ENCODE results near the gene GABRP.
"Not testable (repeated sequence)": the region's sequence is repeated elsewhere in the genome, so short reads cannot be mapped to it uniquely, and the experiment has no call there.

GABRP gene

DNA sequence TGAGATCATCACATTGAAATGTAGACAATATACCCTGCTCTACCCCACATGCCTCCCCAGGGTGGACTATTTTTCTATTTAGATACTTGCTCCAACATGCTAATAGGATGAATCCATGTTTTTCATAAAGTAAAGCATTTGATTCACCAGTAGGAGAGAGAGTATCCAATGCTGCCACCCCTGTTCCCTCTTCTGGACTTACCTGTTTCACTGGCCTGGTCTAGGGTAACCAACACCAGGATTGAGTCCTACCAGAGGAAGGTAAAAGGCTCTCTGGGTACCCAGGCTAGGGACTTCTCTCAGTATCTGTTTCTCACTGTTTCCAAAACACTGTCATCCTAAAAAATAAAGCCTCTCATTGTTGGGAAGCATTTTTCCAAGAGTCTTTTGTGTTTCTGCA is 30.2 kb upstream of the GABRP start:
- Histone ChIP-seq H3K27me3 (ENCODE audit: control insufficient read depth in 5 of 5, insufficient read depth in 4 of 5, low read length in 5 of 5) (peaks cover 3 to 20% (median 13%) of the 10 kb centered on the region in 5 donors), H3K4me1 (ENCODE audit: control insufficient read depth in 5 of 5, insufficient read depth in 5 of 5, low read length in 5 of 5) (peaks cover 0 to 15% (median 10%) of the 10 kb centered on the region in 5 donors), H3K9ac (ENCODE audit: low read length in 5 of 5) (no peak overlapping the region), H3K4me3 (ENCODE audit: low read depth in 1 of 5, low read length in 5 of 5) (no peak overlapping the region), H3K36me3 (ENCODE audit: control insufficient read depth in 5 of 5, insufficient read depth in 5 of 5, low read length in 5 of 5) (no peaks in the 10 kb centered on the region), H3K9me3 (ENCODE audit: control insufficient read depth in 5 of 5, low read length in 5 of 5) (no peaks in the 10 kb centered on the region), H3K27ac (ENCODE audit: low read depth, low read length) (no peak overlapping the region)

DNA sequence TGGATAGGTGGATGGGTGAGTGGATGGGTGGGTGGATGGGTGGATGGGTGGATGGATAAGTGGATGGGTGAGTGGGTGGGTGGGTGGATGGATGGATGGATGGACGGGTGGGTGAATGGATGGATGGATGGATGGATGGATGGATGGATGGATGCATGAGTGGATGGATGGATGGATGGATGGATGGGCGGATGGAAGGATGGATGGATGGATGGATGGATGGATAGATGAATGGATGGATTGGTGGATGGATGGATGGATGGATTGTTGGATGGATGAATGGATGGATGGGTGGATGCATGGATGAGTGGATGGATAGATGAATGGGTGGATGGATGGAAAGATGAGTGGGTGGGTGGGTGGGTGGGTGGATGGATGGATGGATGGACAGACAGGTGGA is 29.0 kb upstream of the GABRP start:
- H3K9me3 ChIP-seq (ENCODE audit: control insufficient read depth in 5 of 5, low read length in 5 of 5); H3K36me3 ChIP-seq (ENCODE audit: control insufficient read depth in 5 of 5, insufficient read depth in 5 of 5, low read length in 5 of 5); H3K27ac ChIP-seq (ENCODE audit: low read depth, low read length); H3K9ac ChIP-seq (ENCODE audit: low read length in 5 of 5); H3K4me3 ChIP-seq (ENCODE audit: low read depth in 1 of 5, low read length in 5 of 5): not testable (repeated sequence)
- Histone ChIP-seq H3K4me1 (ENCODE audit: control insufficient read depth in 5 of 5, insufficient read depth in 5 of 5, low read length in 5 of 5) (peaks cover 0 to 15% (median 10%) of the 10 kb centered on the region in 5 donors), H3K27me3 (ENCODE audit: control insufficient read depth in 5 of 5, insufficient read depth in 4 of 5, low read length in 5 of 5) (peaks cover 3 to 20% (median 9%) of the 10 kb centered on the region in 5 donors)

DNA sequence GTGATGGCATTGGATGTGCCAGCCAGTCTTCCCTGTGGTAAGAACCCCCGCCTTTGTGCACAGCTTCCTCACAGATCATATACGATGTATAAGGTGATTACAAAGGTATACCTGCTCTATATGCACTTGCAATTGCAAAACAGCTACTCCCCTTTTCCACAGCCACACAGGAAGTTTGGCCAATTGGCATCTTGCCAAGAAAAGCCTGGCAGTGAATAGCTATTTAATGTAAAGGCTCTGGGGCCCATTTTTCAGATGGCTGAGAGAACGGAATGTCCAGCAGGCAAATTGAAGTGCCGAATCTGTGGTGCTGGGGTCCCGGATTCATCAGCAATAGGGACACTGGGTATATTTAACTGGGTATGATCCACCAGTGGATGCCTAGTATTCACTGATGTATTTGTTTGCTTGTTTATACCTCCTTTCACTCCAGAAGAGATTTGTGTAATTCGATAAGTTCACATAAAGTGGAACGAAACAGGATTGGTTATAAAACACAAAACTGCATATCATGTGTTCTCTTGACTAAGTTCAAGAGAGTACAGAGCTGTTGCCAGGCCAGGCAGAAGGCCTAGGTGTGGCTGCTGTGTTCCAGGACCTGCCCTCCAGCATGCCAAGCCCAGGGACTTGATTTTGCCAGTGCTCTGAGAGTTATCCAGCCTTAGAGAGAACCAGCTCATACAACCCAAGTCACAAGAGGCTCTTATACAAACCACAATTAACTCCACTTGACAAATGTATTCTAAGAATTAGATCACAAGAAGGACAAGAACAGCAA is 27.7 kb upstream of the GABRP start:
- H3K36me3 ChIP-seq (ENCODE audit: control insufficient read depth in 5 of 5, insufficient read depth in 5 of 5, low read length in 5 of 5), result no peaks in the 10 kb centered on the region
- no peak overlapping the region for H3K4me3 ChIP-seq (ENCODE audit: low read depth in 1 of 5, low read length in 5 of 5)
- no peak overlapping the region for H3K9ac ChIP-seq (ENCODE audit: low read length in 5 of 5)
- no peak overlapping the region for H3K27ac ChIP-seq (ENCODE audit: low read depth, low read length)
- H3K27me3 ChIP-seq (ENCODE audit: control insufficient read depth in 5 of 5, insufficient read depth in 4 of 5, low read length in 5 of 5), result peaks cover 1 to 12% (median 3%) of the 10 kb centered on the region in 5 donors
- H3K9me3 ChIP-seq (ENCODE audit: control insufficient read depth in 5 of 5, low read length in 5 of 5), result no peaks in the 10 kb centered on the region
- peaks cover 0 to 15% (median 10%) of the 10 kb centered on the region in 5 donors for H3K4me1 ChIP-seq (ENCODE audit: control insufficient read depth in 5 of 5, insufficient read depth in 5 of 5, low read length in 5 of 5)

GRCh38 chr5:170756691-170757090 is 26.8 kb upstream of the GABRP start:
- no peak overlapping the region for H3K9ac ChIP-seq (ENCODE audit: low read length in 5 of 5)
- H3K27ac ChIP-seq (ENCODE audit: low read depth, low read length), result no peak overlapping the region
- no peaks in the 10 kb centered on the region for H3K9me3 ChIP-seq (ENCODE audit: control insufficient read depth in 5 of 5, low read length in 5 of 5)
- peaks cover 0 to 14% (median 6%) of the 10 kb centered on the region in 5 donors for H3K27me3 ChIP-seq (ENCODE audit: control insufficient read depth in 5 of 5, insufficient read depth in 4 of 5, low read length in 5 of 5)
- no peak overlapping the region for H3K4me3 ChIP-seq (ENCODE audit: low read depth in 1 of 5, low read length in 5 of 5)
- H3K36me3 ChIP-seq (ENCODE audit: control insufficient read depth in 5 of 5, insufficient read depth in 5 of 5, low read length in 5 of 5), result no peaks in the 10 kb centered on the region
- peaks cover 0 to 15% (median 10%) of the 10 kb centered on the region in 5 donors for H3K4me1 ChIP-seq (ENCODE audit: control insufficient read depth in 5 of 5, insufficient read depth in 5 of 5, low read length in 5 of 5)

DNA sequence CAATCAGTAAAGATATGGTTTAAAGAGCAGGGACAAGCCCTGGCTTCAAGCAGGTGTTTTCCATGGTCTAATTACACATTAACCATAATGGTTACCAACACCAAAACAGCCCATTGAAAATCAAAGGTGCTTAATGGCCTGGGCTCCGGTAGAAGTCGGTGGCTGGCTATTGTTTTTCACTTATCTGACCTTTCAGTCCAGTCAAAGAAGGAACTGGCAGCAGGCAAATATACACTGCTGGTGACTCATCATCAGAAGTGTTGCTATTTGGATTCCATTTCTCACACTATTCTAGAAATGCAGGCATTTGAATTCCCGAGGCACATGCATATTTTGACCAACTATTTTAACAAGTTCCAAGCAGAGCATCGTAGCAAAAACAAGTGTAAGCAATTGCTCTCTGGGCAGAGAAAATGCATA is 26.3 kb upstream of the GABRP start:
- H3K4me1 ChIP-seq (ENCODE audit: control insufficient read depth in 5 of 5, insufficient read depth in 5 of 5, low read length in 5 of 5), result peaks cover 0 to 15% (median 10%) of the 10 kb centered on the region in 5 donors
- H3K27ac ChIP-seq (ENCODE audit: low read depth, low read length), result no peak overlapping the region
- H3K9ac ChIP-seq (ENCODE audit: low read length in 5 of 5), result no peak overlapping the region
- peaks cover 0 to 9% (median 5%) of the 10 kb centered on the region in 5 donors for H3K27me3 ChIP-seq (ENCODE audit: control insufficient read depth in 5 of 5, insufficient read depth in 4 of 5, low read length in 5 of 5)
- H3K4me3 ChIP-seq (ENCODE audit: low read depth in 1 of 5, low read length in 5 of 5), result no peak overlapping the region
- H3K9me3 ChIP-seq (ENCODE audit: control insufficient read depth in 5 of 5, low read length in 5 of 5), result no peaks in the 10 kb centered on the region
- H3K36me3 ChIP-seq (ENCODE audit: control insufficient read depth in 5 of 5, insufficient read depth in 5 of 5, low read length in 5 of 5), result no peaks in the 10 kb centered on the region

GRCh38 chr5:170757669-170758068 is 25.9 kb upstream of the GABRP start:
- no peak overlapping the region for H3K27ac ChIP-seq (ENCODE audit: low read depth, low read length)
- H3K9me3 ChIP-seq (ENCODE audit: control insufficient read depth in 5 of 5, low read length in 5 of 5), result no peaks in the 10 kb centered on the region

GRCh38 chr5:170758481-170758880 is 25.0 kb upstream of the GABRP start:
- H3K9ac ChIP-seq (ENCODE audit: low read length in 5 of 5), result no peak overlapping the region
- H3K27ac ChIP-seq (ENCODE audit: low read depth, low read length), result no peak overlapping the region
- no peak overlapping the region for H3K4me3 ChIP-seq (ENCODE audit: low read depth in 1 of 5, low read length in 5 of 5)
- H3K27me3 ChIP-seq (ENCODE audit: control insufficient read depth in 5 of 5, insufficient read depth in 4 of 5, low read length in 5 of 5), result peaks cover 0 to 5% (median 3%) of the 10 kb centered on the region in 5 donors
- H3K36me3 ChIP-seq (ENCODE audit: control insufficient read depth in 5 of 5, insufficient read depth in 5 of 5, low read length in 5 of 5), result no peaks in the 10 kb centered on the region
- no peaks in the 10 kb centered on the region for H3K9me3 ChIP-seq (ENCODE audit: control insufficient read depth in 5 of 5, low read length in 5 of 5)
- peaks cover 0 to 15% (median 10%) of the 10 kb centered on the region in 5 donors for H3K4me1 ChIP-seq (ENCODE audit: control insufficient read depth in 5 of 5, insufficient read depth in 5 of 5, low read length in 5 of 5)

More at GRCh38 chr5:170757669-170758068, 25.9 kb upstream of the GABRP start:
- Histone ChIP-seq H3K27me3 (ENCODE audit: control insufficient read depth in 5 of 5, insufficient read depth in 4 of 5, low read length in 5 of 5) (peaks cover 0 to 5% (median 3%) of the 10 kb centered on the region in 5 donors), H3K36me3 (ENCODE audit: control insufficient read depth in 5 of 5, insufficient read depth in 5 of 5, low read length in 5 of 5) (no peaks in the 10 kb centered on the region), H3K4me3 (ENCODE audit: low read depth in 1 of 5, low read length in 5 of 5) (no peak overlapping the region), H3K4me1 (ENCODE audit: control insufficient read depth in 5 of 5, insufficient read depth in 5 of 5, low read length in 5 of 5) (peaks cover 0 to 15% (median 10%) of the 10 kb centered on the region in 5 donors), H3K9ac (ENCODE audit: low read length in 5 of 5) (no peak overlapping the region)

DNA sequence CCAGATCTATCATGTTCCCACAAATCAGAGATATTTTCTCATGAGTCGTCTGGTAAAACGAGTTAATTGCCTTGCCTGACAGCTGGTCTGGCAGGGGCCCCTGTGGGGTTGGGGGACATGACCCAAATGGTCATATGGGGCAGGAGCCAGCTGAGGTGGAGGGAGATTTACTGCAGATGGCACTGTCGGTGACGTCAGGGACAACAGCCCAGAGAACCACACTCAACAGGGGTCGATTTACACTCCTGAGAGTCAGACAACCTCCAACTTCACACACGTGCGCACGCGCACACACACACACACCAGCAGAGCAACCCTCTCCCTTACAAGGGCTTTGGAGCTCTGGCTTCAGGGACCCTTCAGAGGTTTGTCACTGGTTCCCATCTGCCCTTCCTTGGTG is 23.4 kb upstream of the GABRP start:
- Histone ChIP-seq H3K36me3 (ENCODE audit: control insufficient read depth in 5 of 5, insufficient read depth in 5 of 5, low read length in 5 of 5) (no peaks in the 10 kb centered on the region), H3K27me3 (ENCODE audit: control insufficient read depth in 5 of 5, insufficient read depth in 4 of 5, low read length in 5 of 5) (peaks cover 0 to 5% (median 3%) of the 10 kb centered on the region in 5 donors), H3K4me3 (ENCODE audit: low read depth in 1 of 5, low read length in 5 of 5) (no peak overlapping the region), H3K4me1 (ENCODE audit: control insufficient read depth in 5 of 5, insufficient read depth in 5 of 5, low read length in 5 of 5) (peaks cover 0 to 15% (median 10%) of the 10 kb centered on the region in 5 donors), H3K9ac (ENCODE audit: low read length in 5 of 5) (no peak overlapping the region), H3K9me3 (ENCODE audit: control insufficient read depth in 5 of 5, low read length in 5 of 5) (no peaks in the 10 kb centered on the region), H3K27ac (ENCODE audit: low read depth, low read length) (no peak overlapping the region)

GRCh38 chr5:170761048-170761707 is 22.3 kb upstream of the GABRP start:
- H3K9me3 ChIP-seq (ENCODE audit: control insufficient read depth in 5 of 5, low read length in 5 of 5), result no peaks in the 10 kb centered on the region
- no peak overlapping the region for H3K9ac ChIP-seq (ENCODE audit: low read length in 5 of 5)
- peaks cover 0 to 5% (median 3%) of the 10 kb centered on the region in 5 donors for H3K27me3 ChIP-seq (ENCODE audit: control insufficient read depth in 5 of 5, insufficient read depth in 4 of 5, low read length in 5 of 5)
- no peaks in the 10 kb centered on the region for H3K36me3 ChIP-seq (ENCODE audit: control insufficient read depth in 5 of 5, insufficient read depth in 5 of 5, low read length in 5 of 5)
- peaks cover 0 to 15% (median 10%) of the 10 kb centered on the region in 5 donors for H3K4me1 ChIP-seq (ENCODE audit: control insufficient read depth in 5 of 5, insufficient read depth in 5 of 5, low read length in 5 of 5)
- H3K27ac ChIP-seq (ENCODE audit: low read depth, low read length), result no peak overlapping the region
- H3K4me3 ChIP-seq (ENCODE audit: low read depth in 1 of 5, low read length in 5 of 5), result no peak overlapping the region

DNA sequence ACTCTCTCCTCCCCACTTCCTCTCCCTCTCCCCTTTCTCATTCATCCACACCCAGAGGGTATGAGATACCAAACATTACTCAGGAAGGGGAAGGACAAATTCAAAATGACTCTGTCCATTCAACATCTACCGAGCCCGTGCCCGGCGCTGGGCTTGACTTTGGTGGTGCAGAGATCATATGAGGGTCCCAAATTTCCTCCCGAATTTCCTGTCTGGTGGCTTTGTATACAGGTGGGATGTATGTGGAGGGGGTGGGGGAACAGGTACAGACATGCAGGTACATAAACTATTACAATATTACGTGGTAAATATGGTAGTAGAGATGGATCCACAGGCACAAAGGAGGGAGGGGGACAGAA is 21.8 kb upstream of the GABRP start:
- Histone ChIP-seq H3K9me3 (ENCODE audit: control insufficient read depth in 5 of 5, low read length in 5 of 5) (no peaks in the 10 kb centered on the region), H3K9ac (ENCODE audit: low read length in 5 of 5) (no peak overlapping the region), H3K27me3 (ENCODE audit: control insufficient read depth in 5 of 5, insufficient read depth in 4 of 5, low read length in 5 of 5) (peaks cover 0 to 5% (median 3%) of the 10 kb centered on the region in 5 donors), H3K27ac (ENCODE audit: low read depth, low read length) (no peak overlapping the region), H3K4me3 (ENCODE audit: low read depth in 1 of 5, low read length in 5 of 5) (no peak overlapping the region), H3K4me1 (ENCODE audit: control insufficient read depth in 5 of 5, insufficient read depth in 5 of 5, low read length in 5 of 5) (peaks cover 0 to 12% (median 7%) of the 10 kb centered on the region in 5 donors), H3K36me3 (ENCODE audit: control insufficient read depth in 5 of 5, insufficient read depth in 5 of 5, low read length in 5 of 5) (no peaks in the 10 kb centered on the region)
